ENCODE data around the gene ZNF398.

The ZNF398 gene

GRCh38 chr7:149216402-149216801 is 69.1 kb downstream of the ZNF398 start:
- no peak overlapping the region for H3K4me3 ChIP-seq (ENCODE audit: low read depth, low read length)
- TF ChIP-seq CTCF (IDR thresholded peaks at IDR 0.05; ENCODE audit: low read depth, low read length) = no peak
- H3K4me1 ChIP-seq = no peaks in the 10 kb centered on the region
- H3K36me3 ChIP-seq = peaks cover 90% of the 10 kb centered on the region
- H3K27me3 ChIP-seq = no peaks in the 10 kb centered on the region
- no peaks in the 10 kb centered on the region for H3K9me3 ChIP-seq
- DNase-seq = no peak

- H3K4me1 ChIP-seq = no peaks in the 10 kb centered on the region
- no peak for DNase-seq
- no peak overlapping the region for H3K4me3 ChIP-seq (ENCODE audit: low read depth, low read length)
- H3K27me3 ChIP-seq = no peaks in the 10 kb centered on the region
- H3K9me3 ChIP-seq = no peaks in the 10 kb centered on the region
- H3K36me3 ChIP-seq = peaks cover 81% of the 10 kb centered on the region
- no peak for TF ChIP-seq CTCF (IDR thresholded peaks at IDR 0.05; ENCODE audit: low read depth, low read length)
Observed at GRCh38 chr7:149217570-149217969, 70.3 kb downstream of the ZNF398 start.

- DNase-seq = no peak
- peaks cover 72% of the 10 kb centered on the region for H3K36me3 ChIP-seq
- H3K9me3 ChIP-seq = no peaks in the 10 kb centered on the region
- no peak for TF ChIP-seq CTCF (IDR thresholded peaks at IDR 0.05; ENCODE audit: low read depth, low read length)
- H3K4me1 ChIP-seq = no peaks in the 10 kb centered on the region
- no peak overlapping the region for H3K4me3 ChIP-seq (ENCODE audit: low read depth, low read length)
- H3K27me3 ChIP-seq = no peaks in the 10 kb centered on the region
Observed at GRCh38 chr7:149218469-149219420, 71.5 kb downstream of the ZNF398 start.

GRCh38 chr7:149220534-149220933 is 73.3 kb downstream of the ZNF398 start:
- H3K9me3 ChIP-seq = no peaks in the 10 kb centered on the region
- H3K36me3 ChIP-seq = peaks cover 65% of the 10 kb centered on the region
- H3K4me1 ChIP-seq = no peaks in the 10 kb centered on the region
- no peak for TF ChIP-seq CTCF (IDR thresholded peaks at IDR 0.05; ENCODE audit: low read depth, low read length)
- no peaks in the 10 kb centered on the region for H3K27me3 ChIP-seq
- DNase-seq = peak; percentile 35
- no peak overlapping the region for H3K4me3 ChIP-seq (ENCODE audit: low read depth, low read length)

- no peaks in the 10 kb centered on the region for H3K27me3 ChIP-seq
- H3K9me3 ChIP-seq = no peaks in the 10 kb centered on the region
- no peaks in the 10 kb centered on the region for H3K4me1 ChIP-seq
- H3K36me3 ChIP-seq = peaks cover 41% of the 10 kb centered on the region
- H3K4me3 ChIP-seq (ENCODE audit: low read depth, low read length) = no peak overlapping the region
- no peak for DNase-seq
- TF ChIP-seq CTCF (IDR thresholded peaks at IDR 0.05; ENCODE audit: low read depth, low read length) = no peak
Observed at GRCh38 chr7:149223176-149223575, 75.9 kb downstream of the ZNF398 start.

GRCh38 chr7:149223761-149224160 is 76.5 kb downstream of the ZNF398 start:
- Histone ChIP-seq H3K36me3 (peaks cover 35% of the 10 kb centered on the region), H3K9me3 (no peaks in the 10 kb centered on the region), H3K27me3 (no peaks in the 10 kb centered on the region), H3K4me3 (ENCODE audit: low read depth, low read length) (no peak overlapping the region), H3K4me1 (no peaks in the 10 kb centered on the region)
- TF ChIP-seq CTCF (IDR thresholded peaks at IDR 0.05; ENCODE audit: low read depth, low read length) = no peak
- no peak for DNase-seq
